HEK293 (cell line): ENCODE results near the gene TMIGD2.

Experiments
- ELK4 ChIP-seq: IDR thresholded peaks from 2 replicates; pipeline ENCODE4 v1.6.1; 2011; ENCODE audit warnings: mild to moderate bottlenecking, low read depth, low read length, borderline replicate concordance
- HOXC10 ChIP-seq: sonication (generic); formaldehyde crosslinking; IDR thresholded peaks from 2 replicates; pipeline ENCODE4 v1.8.1; 2023; ENCODE audit warnings: mild to moderate bottlenecking, missing genetic modification reagents
- INSM2 ChIP-seq: fragments of 450-650 bp; formaldehyde crosslinking; IDR thresholded peaks from 2 replicates; pipeline ENCODE4 v1.5.1; 2016; ENCODE audit warnings: missing biosample characterization, missing genetic modification characterization
- KLF1 ChIP-seq: fragments of 450-650 bp; formaldehyde crosslinking; IDR thresholded peaks from 2 replicates; pipeline ENCODE4 v1.5.1; 2016; ENCODE audit warnings: missing biosample characterization, missing genetic modification characterization
- KLF10 ChIP-seq: fragments of 450-650 bp; IDR thresholded peaks from 2 replicates; pipeline ENCODE4 v1.5.1; 2018; ENCODE audit warnings: missing biosample characterization, mild to moderate bottlenecking, missing genetic modification characterization
- KLF17 ChIP-seq: fragments of 450-650 bp; formaldehyde crosslinking; IDR thresholded peaks from 2 replicates; pipeline ENCODE4 v1.5.1; 2016; ENCODE audit warnings: missing biosample characterization, missing genetic modification characterization
- PBX3 ChIP-seq: sonication (generic); formaldehyde crosslinking; IDR thresholded peaks from 2 replicates; pipeline ENCODE4 v1.8.1; 2022; ENCODE audit warnings: mild to moderate bottlenecking, moderate library complexity, missing genetic modification reagents
- PRDM6 ChIP-seq: fragments of 450-650 bp; formaldehyde crosslinking; IDR thresholded peaks from 2 replicates; pipeline ENCODE4 v1.5.1; 2017; ENCODE audit warnings: missing biosample characterization, missing genetic modification characterization
- SCRT1 ChIP-seq: fragments of 450-650 bp; formaldehyde crosslinking; IDR thresholded peaks from 2 replicates; pipeline ENCODE4 v1.5.1; 2016; ENCODE audit warnings: missing biosample characterization, missing genetic modification characterization, borderline replicate concordance
- SP3 ChIP-seq: fragments of 450-650 bp; formaldehyde crosslinking; IDR thresholded peaks from 2 replicates; pipeline ENCODE4 v1.5.1; 2016; ENCODE audit warnings: missing biosample characterization, missing genetic modification characterization
- ZNF169 ChIP-seq: fragments of 450-650 bp; formaldehyde crosslinking; IDR thresholded peaks from 2 replicates; pipeline ENCODE4 v1.5.1; 2016; ENCODE audit warnings: missing biosample characterization, missing genetic modification characterization
- ZNF184 ChIP-seq: fragments of 450-650 bp; IDR thresholded peaks from 2 replicates; pipeline ENCODE4 v1.5.1; 2018; ENCODE audit warnings: missing biosample characterization, mild to moderate bottlenecking, missing genetic modification characterization
- ZNF19 ChIP-seq: fragments of 450-650 bp; formaldehyde crosslinking; IDR thresholded peaks from 2 replicates; pipeline ENCODE4; 2016; ENCODE audit warnings: missing biosample characterization, missing genetic modification characterization, low read depth
- ZNF202 ChIP-seq: fragments of 450-650 bp; formaldehyde crosslinking; IDR thresholded peaks from 2 replicates; pipeline ENCODE4 v1.5.1; 2016; ENCODE audit warnings: missing biosample characterization, missing genetic modification characterization, borderline replicate concordance
- ZNF23 ChIP-seq: fragments of 450-650 bp; formaldehyde crosslinking; IDR thresholded peaks from 2 replicates; pipeline ENCODE4 v1.5.1; 2016; ENCODE audit warnings: missing biosample characterization, missing genetic modification characterization, borderline replicate concordance
- ZNF266 ChIP-seq: fragments of 450-650 bp; formaldehyde crosslinking; IDR thresholded peaks from 2 replicates; pipeline ENCODE4 v1.5.1; 2016; ENCODE audit warnings: missing biosample characterization, missing genetic modification characterization, low read depth
- ZNF292 ChIP-seq: fragments of 450-650 bp; formaldehyde crosslinking; IDR thresholded peaks from 2 replicates; pipeline ENCODE4 v1.5.1; 2016; ENCODE audit warnings: low read depth, missing biosample characterization, missing genetic modification characterization, borderline replicate concordance
- ZNF366 ChIP-seq: fragments of 450-650 bp; formaldehyde crosslinking; conservative IDR thresholded peaks from 2 replicates; pipeline ENCODE4 v1.5.1; 2016; ENCODE audit warnings: missing biosample characterization, missing genetic modification characterization
- ZNF416 ChIP-seq: fragments of 450-650 bp; formaldehyde crosslinking; IDR thresholded peaks from 2 replicates; pipeline ENCODE4 v1.5.1; 2016; ENCODE audit warnings: missing biosample characterization, missing genetic modification characterization
- ZNF501 ChIP-seq: fragments of 450-650 bp; formaldehyde crosslinking; IDR thresholded peaks from 2 replicates; pipeline ENCODE4 v1.5.1; 2016; ENCODE audit warnings: missing biosample characterization, missing genetic modification characterization
- ZNF580 ChIP-seq: fragments of 450-650 bp; formaldehyde crosslinking; IDR thresholded peaks from 2 replicates; pipeline ENCODE4 v1.5.1; 2016; ENCODE audit warnings: missing biosample characterization, missing genetic modification characterization
- ZNF600 ChIP-seq: fragments of 450-650 bp; formaldehyde crosslinking; IDR thresholded peaks from 2 replicates; pipeline ENCODE4 v1.5.1; 2016; ENCODE audit warnings: missing biosample characterization, missing genetic modification characterization
- ZNF623 ChIP-seq: fragments of 450-650 bp; formaldehyde crosslinking; IDR thresholded peaks from 2 replicates; pipeline ENCODE4 v1.5.1; 2016; ENCODE audit warnings: missing biosample characterization, missing genetic modification characterization
- ZNF704 ChIP-seq: fragments of 450-650 bp; formaldehyde crosslinking; IDR thresholded peaks from 2 replicates; pipeline ENCODE4 v1.5.1; 2016; ENCODE audit warnings: missing biosample characterization, missing genetic modification characterization
- ZNF791 ChIP-seq: fragments of 450-650 bp; formaldehyde crosslinking; IDR thresholded peaks from 2 replicates; pipeline ENCODE4 v1.5.1; 2016; ENCODE audit warnings: missing biosample characterization, missing genetic modification characterization
- ZSCAN18 ChIP-seq: fragments of 450-650 bp; formaldehyde crosslinking; IDR thresholded peaks from 2 replicates; pipeline ENCODE4 v1.5.1; 2016; ENCODE audit warnings: missing biosample characterization, missing genetic modification characterization
- ZSCAN30 ChIP-seq: fragments of 450-650 bp; IDR thresholded peaks from 2 replicates; pipeline ENCODE4 v1.5.1; 2018; ENCODE audit warnings: missing biosample characterization, mild to moderate bottlenecking, missing genetic modification characterization, moderate library complexity

The TMIGD2 gene

GRCh38 chr19:4284176-4284958 lies 17.8 kb downstream of the TMIGD2 start (continued):
- TF ChIP-seq ZNF501 = no peak
- no peak for TF ChIP-seq ZNF23 (tag by site-specific recombination)
- TF ChIP-seq ZSCAN30 = no peak
- TF ChIP-seq ZNF623 (tag by site-specific recombination) = no peak
- no peak for TF ChIP-seq ZNF600
- no peak for TF ChIP-seq ZNF791 (tag by site-specific recombination)
- no peak for TF ChIP-seq ZNF266 (tag by site-specific recombination)
- no peak for TF ChIP-seq ZNF292 (tag by site-specific recombination)
- peak; percentile 78 for TF ChIP-seq SP3 (tag by site-specific recombination)
- TF ChIP-seq KLF10 (tag by site-specific recombination) = peak; percentile 97
- no peak for TF ChIP-seq PBX3 (CRISPR knock-in tag)
- no peak for TF ChIP-seq INSM2 (tag by site-specific recombination)
- no peak for TF ChIP-seq ZNF169 (tag by site-specific recombination)
- peak; percentile 85 for TF ChIP-seq SCRT1 (tag by site-specific recombination)
- no peak for TF ChIP-seq HOXC10 (CRISPR knock-in tag)
- TF ChIP-seq ZNF704 (tag by site-specific recombination) = no peak
- no peak for TF ChIP-seq KLF17 (tag by site-specific recombination)
- no peak for TF ChIP-seq ELK4
- no peak for TF ChIP-seq ZNF184 (tag by site-specific recombination)
- TF ChIP-seq ZNF366 = no peak
- no peak for TF ChIP-seq ZNF416 (tag by site-specific recombination)
- no peak for TF ChIP-seq ZSCAN18
- no peak for TF ChIP-seq ZNF580
- TF ChIP-seq ZNF19 = no peak
- TF ChIP-seq KLF1 = peak; percentile 47; the same call in 1 of the 2 replicates
- no peak for TF ChIP-seq PRDM6 (tag by site-specific recombination)
- TF ChIP-seq ZNF202 (tag by site-specific recombination) = no peak
